Effector memory CD8-positive, alpha-beta T cell (primary cell): ENCODE data around the gene CHAD.

Source experiments
- ATAC-seq: fragments of 150-1000 bp; cut with Tn5 transposase; replicated peaks from 2 replicates; pipeline ENCODE4 v1.10.0; 2021; ENCODE audit warnings: mild to moderate bottlenecking, moderate library complexity
- DNase-seq, 3 experiments: peaks; one replicate each; pipeline ENCODE4 v3.0.0; 2021
- H3K27ac Mint-ChIP-seq, 2 donors: one replicate each; pipeline ENCODE4 v1.8.0; 2022; ENCODE audit warnings: mild to moderate bottlenecking in 2 of 2, mixed read lengths in 2 of 2, moderate library complexity in 2 of 2
- H3K27me3 Mint-ChIP-seq, 2 donors: one replicate each; pipeline ENCODE4 v1.8.0; 2022; ENCODE audit warnings: mixed read lengths in 2 of 2
- H3K36me3 Mint-ChIP-seq: one replicate; pipeline ENCODE4 v1.8.0; 2022; ENCODE audit warnings: mild to moderate bottlenecking, moderate library complexity, mixed read lengths; ENCODE audit not compliant: insufficient read depth
- H3K4me1 Mint-ChIP-seq, 2 donors: one replicate each; pipeline ENCODE4 v1.8.0; 2022; ENCODE audit warnings: low read depth in 2 of 2, mixed read lengths in 2 of 2
- H3K4me3 Mint-ChIP-seq, 2 donors: one replicate each; pipeline ENCODE4 v1.8.0; 2022; ENCODE audit warnings: mild to moderate bottlenecking in 2 of 2, mixed read lengths in 2 of 2, moderate library complexity in 2 of 2
- H3K9me3 Mint-ChIP-seq, 2 donors: one replicate each; pipeline ENCODE4 v1.8.0; 2022; ENCODE audit warnings: mixed read lengths in 2 of 2

Gene CHAD

DNA sequence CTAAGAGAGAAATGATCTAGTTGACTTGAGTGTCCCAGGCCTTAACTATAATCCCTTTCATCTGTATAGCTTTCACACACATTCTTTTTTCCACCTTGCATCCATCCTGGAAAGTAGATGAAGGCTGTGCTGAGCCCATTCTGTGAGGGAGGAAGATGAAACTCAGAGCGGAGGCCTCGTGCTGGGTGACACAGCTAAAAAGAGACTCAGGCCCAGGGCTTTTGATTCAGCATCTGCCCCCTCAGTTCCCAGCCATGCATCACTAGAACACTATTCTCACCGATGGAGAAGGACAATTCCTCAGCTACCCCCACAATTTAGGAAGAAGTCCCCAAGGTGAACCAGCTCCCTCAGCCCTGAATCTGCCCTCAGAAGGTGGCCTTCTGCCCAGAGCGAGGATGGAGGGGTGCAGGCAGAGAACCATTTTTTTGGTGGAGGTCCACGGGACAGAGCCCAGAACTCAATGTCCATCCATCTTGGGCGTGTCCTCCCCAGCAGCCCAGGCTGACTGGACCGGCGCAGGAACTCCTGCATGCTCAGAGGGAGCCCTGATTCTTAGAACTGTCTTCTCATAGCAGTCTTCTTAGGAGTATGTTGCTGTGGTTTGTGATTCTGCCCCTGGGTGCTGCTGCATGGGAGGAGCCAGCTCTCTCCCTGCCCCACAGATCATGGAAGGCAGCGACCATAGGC lies 33.8 kb upstream of the CHAD start:
- Mint-ChIP-seq H3K9me3 (no peaks in the 10 kb centered on the region), H3K4me3 (no peak overlapping the region), H3K27me3 (no peaks in the 10 kb centered on the region), H3K36me3 (peaks cover under 1% of the 10 kb centered on the region), H3K27ac (no peak overlapping the region), H3K4me1 (peaks cover 0 to 6% of the 10 kb centered on the region in 2 donors)
- ATAC-seq (no peak), DNase-seq (no peak)

DNA sequence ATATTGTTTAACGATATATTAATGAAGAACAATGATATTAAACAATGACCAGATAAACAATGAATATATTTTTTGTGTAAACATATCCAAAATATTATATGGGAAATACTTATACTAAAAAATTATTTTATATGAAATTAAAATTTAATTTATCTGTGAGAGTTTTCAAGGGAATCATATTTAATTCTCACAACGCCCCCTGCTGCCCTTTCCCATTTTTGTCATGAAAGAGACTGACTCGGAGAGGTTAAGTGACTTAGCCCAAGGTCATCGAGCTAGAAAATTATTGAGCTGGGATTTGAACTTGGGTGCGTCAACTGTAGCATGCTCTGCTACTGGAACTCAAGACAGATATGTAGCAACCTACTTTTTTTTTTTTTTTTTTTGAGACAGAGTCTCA lies 32.4 kb upstream of the CHAD start:
- ATAC-seq (no peak), DNase-seq (peak in 1 of 3 experiments; percentile 19)
- Mint-ChIP-seq H3K27ac (no peak overlapping the region), H3K36me3 (peaks cover 3% of the 10 kb centered on the region), H3K4me3 (no peak overlapping the region), H3K4me1 (peaks cover 0 to 6% of the 10 kb centered on the region in 2 donors), H3K27me3 (peaks cover 0 to 5% of the 10 kb centered on the region in 2 donors), H3K9me3 (no peaks in the 10 kb centered on the region)

DNA sequence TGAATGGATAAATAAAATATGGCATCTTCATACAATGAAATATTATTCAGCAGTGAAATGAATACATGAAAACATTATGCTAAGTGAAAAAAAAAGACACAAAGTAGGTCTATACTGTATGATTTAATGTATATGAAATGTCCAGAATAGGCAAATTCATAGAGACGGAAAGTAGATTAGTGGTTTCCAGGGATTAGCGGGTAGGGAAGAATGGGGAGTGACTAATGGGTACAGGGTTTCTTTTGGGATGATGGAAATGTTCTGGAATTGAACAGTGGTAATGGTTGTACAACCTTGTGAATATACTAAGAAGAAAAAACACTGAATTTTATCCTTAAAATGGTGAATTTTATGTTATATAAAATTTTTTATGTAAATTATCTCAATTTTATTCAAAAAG lies 31.0 kb upstream of the CHAD start:
- ATAC-seq (no peak), DNase-seq (no peak)
- Mint-ChIP-seq H3K27me3 (peaks cover 0 to 5% of the 10 kb centered on the region in 2 donors), H3K27ac (no peak overlapping the region), H3K4me1 (peaks cover 0 to 4% of the 10 kb centered on the region in 2 donors), H3K36me3 (peaks cover 3% of the 10 kb centered on the region), H3K4me3 (no peak overlapping the region), H3K9me3 (no peaks in the 10 kb centered on the region)

- ATAC-seq, result no peak
- peaks cover 0 to 5% of the 10 kb centered on the region in 2 donors for H3K27me3 Mint-ChIP-seq
- H3K4me3 Mint-ChIP-seq, result no peak overlapping the region
Measured at GRCh38 chr17:50499270-50499669, 30.6 kb upstream of the CHAD start.

GRCh38 chr17:50498021-50498874 lies 29.6 kb upstream of the CHAD start:
- no peaks in the 10 kb centered on the region for H3K9me3 Mint-ChIP-seq
- H3K36me3 Mint-ChIP-seq, result peaks cover 3% of the 10 kb centered on the region

More at GRCh38 chr17:50499270-50499669, 30.6 kb upstream of the CHAD start:
- H3K9me3 Mint-ChIP-seq, result no peaks in the 10 kb centered on the region
- no peak for DNase-seq
- H3K36me3 Mint-ChIP-seq, result peaks cover 3% of the 10 kb centered on the region
- H3K4me1 Mint-ChIP-seq, result peaks cover 0 to 4% of the 10 kb centered on the region in 2 donors
- H3K27ac Mint-ChIP-seq, result no peak overlapping the region

DNA sequence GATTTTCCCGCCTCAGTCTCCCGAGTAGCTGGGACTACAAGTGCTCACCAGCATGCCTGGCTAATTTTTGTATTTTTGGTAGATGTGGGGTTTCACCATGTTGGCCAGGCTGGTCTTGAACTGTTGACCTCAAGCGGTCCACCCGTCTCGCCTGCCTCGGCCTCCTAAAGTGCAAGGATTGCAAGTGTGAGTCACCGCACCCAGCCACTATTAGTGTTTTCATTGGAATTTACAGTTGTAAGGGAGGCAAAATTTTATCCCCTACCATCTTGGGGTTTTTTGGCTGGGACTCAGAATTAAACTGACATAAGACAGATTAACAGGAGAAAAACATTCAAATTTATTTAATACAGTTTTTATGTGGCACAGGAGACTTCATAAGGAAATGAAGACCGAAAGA lies 27.2 kb upstream of the CHAD start:
- Mint-ChIP-seq H3K27me3 (peaks cover 0 to 5% of the 10 kb centered on the region in 2 donors), H3K36me3 (peaks cover 3% of the 10 kb centered on the region), H3K4me1 (no peaks in the 10 kb centered on the region), H3K9me3 (no peaks in the 10 kb centered on the region), H3K27ac (no peak overlapping the region), H3K4me3 (no peak overlapping the region)
- no peak for ATAC-seq
- DNase-seq, result no peak

More at GRCh38 chr17:50498021-50498874, 29.6 kb upstream of the CHAD start:
- ATAC-seq, result no peak
- DNase-seq, result no peak
- H3K27me3 Mint-ChIP-seq, result peaks cover 0 to 5% of the 10 kb centered on the region in 2 donors
- no peak overlapping the region for H3K4me3 Mint-ChIP-seq
- no peak overlapping the region for H3K27ac Mint-ChIP-seq
- no peaks in the 10 kb centered on the region for H3K4me1 Mint-ChIP-seq

GRCh38 chr17:50495217-50495823 lies 26.6 kb upstream of the CHAD start:
- H3K27me3 Mint-ChIP-seq, result peaks cover 0 to 5% of the 10 kb centered on the region in 2 donors
- H3K4me3 Mint-ChIP-seq, result no peak overlapping the region
- peaks cover 3% of the 10 kb centered on the region for H3K36me3 Mint-ChIP-seq
- ATAC-seq (no peak), DNase-seq (no peak)
- H3K4me1 Mint-ChIP-seq, result no peaks in the 10 kb centered on the region
- no peak overlapping the region for H3K27ac Mint-ChIP-seq
- no peaks in the 10 kb centered on the region for H3K9me3 Mint-ChIP-seq

GRCh38 chr17:50493744-50494143 lies 25.1 kb upstream of the CHAD start:
- Mint-ChIP-seq H3K36me3 (peaks cover 3% of the 10 kb centered on the region), H3K9me3 (no peaks in the 10 kb centered on the region), H3K27ac (no peak overlapping the region), H3K4me1 (no peaks in the 10 kb centered on the region), H3K27me3 (peaks cover 0 to 5% of the 10 kb centered on the region in 2 donors), H3K4me3 (no peak overlapping the region)
- ATAC-seq (no peak), DNase-seq (no peak)

- no peak for ATAC-seq
- DNase-seq, result no peak
- H3K36me3 Mint-ChIP-seq, result peaks cover 3% of the 10 kb centered on the region
- H3K9me3 Mint-ChIP-seq, result no peaks in the 10 kb centered on the region
- H3K27me3 Mint-ChIP-seq, result peaks cover 0 to 5% of the 10 kb centered on the region in 2 donors
- no peaks in the 10 kb centered on the region for H3K4me1 Mint-ChIP-seq
- no peak overlapping the region for H3K4me3 Mint-ChIP-seq
- H3K27ac Mint-ChIP-seq, result no peak overlapping the region
Measured at GRCh38 chr17:50492214-50492613, 23.5 kb upstream of the CHAD start.

DNA sequence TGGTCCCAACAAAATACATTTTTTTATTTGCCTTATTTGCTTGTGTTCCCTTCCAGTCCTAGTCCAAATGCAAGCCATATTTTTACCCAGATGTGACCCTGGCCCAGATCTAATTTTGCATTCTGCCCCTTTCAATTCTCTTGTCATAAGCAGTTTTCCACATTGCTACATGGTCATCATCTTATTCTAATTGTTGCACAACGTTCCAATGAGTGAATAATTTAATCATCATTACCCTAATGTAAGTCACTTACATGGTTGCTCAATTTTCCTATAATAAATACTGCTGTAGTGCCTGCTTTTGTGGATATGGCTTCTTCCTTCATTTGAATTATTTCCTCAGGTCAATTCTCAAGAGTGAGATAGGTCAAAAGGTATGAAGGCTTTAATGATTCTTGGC lies 22.8 kb upstream of the CHAD start:
- DNase-seq, result no peak
- Mint-ChIP-seq H3K36me3 (peaks cover 2% of the 10 kb centered on the region), H3K4me3 (no peak overlapping the region), H3K27me3 (peaks cover 0 to 2% of the 10 kb centered on the region in 2 donors), H3K9me3 (no peaks in the 10 kb centered on the region), H3K27ac (no peak overlapping the region), H3K4me1 (no peaks in the 10 kb centered on the region)
- no peak for ATAC-seq

- H3K27ac Mint-ChIP-seq, result peak overlapping the region in 1 of 2 donors; percentile 44
- no peak for DNase-seq
- no peak for ATAC-seq
- peaks cover 13% of the 10 kb centered on the region for H3K36me3 Mint-ChIP-seq
- H3K9me3 Mint-ChIP-seq, result no peaks in the 10 kb centered on the region
- no peaks in the 10 kb centered on the region for H3K27me3 Mint-ChIP-seq
- no peak overlapping the region for H3K4me3 Mint-ChIP-seq
- no peaks in the 10 kb centered on the region for H3K4me1 Mint-ChIP-seq
Measured at GRCh38 chr17:50488880-50489279, 20.2 kb upstream of the CHAD start.

GRCh38 chr17:50487213-50488096 lies 18.8 kb upstream of the CHAD start:
- Mint-ChIP-seq H3K4me3 (no peak overlapping the region), H3K4me1 (peaks cover 4% of the 10 kb centered on the region in 2 donors), H3K9me3 (no peaks in the 10 kb centered on the region), H3K27me3 (no peaks in the 10 kb centered on the region), H3K27ac (no peak overlapping the region), H3K36me3 (peaks cover 26% of the 10 kb centered on the region)
- DNase-seq (no peak), ATAC-seq (no peak)
